Endothelial cell of umbilical vein (primary cell): ENCODE results near the gene HTR3A. TPM values are rescaled to one million over a fixed set of nuclear protein-coding genes. Genes with fewer than 3 reads are reported as not detected.

Experiments
- BruUV-seq: library from RNA; stranded (reverse); fragments of 400-500 nt; replicated peaks from 2 replicates; lab custom pipeline; 2021; lab: Mats Ljungman, UMichigan
- CTCF ChIA-PET: fragments of 300-600, 350-600 bp; sonication (Branson Sonifier 250); formaldehyde crosslinking; loops from one replicate; lab custom pipeline; 2021; ENCODE audit warnings: antibody characterized with exemption, inconsistent platforms; lab: Charles Lee
- POLR2A ChIA-PET: fragments of 300-600, 350-600 bp; sonication (Branson Sonifier 250); formaldehyde crosslinking; loops from one replicate; lab custom pipeline; 2021; ENCODE audit warnings: antibody characterized with exemption, inconsistent platforms; lab: Charles Lee
- DNase-seq: peaks from one replicate; pipeline ENCODE4 v3.0.0-alpha.2; 2011; ENCODE audit warnings: low read depth, low spot score
- FAIRE-seq: peaks from 2 replicates; lab custom pipeline; 2011; peaks lifted over from hg19 to GRCh38; lab: Jason Lieb, UNC
- H2AFZ ChIP-seq: 2 replicates; pipeline ENCODE4 v1.6.0; 2012; ENCODE audit warnings: low read depth, low read length, control low read depth, inconsistent platforms
- H3K27ac ChIP-seq: 2 replicates; pipeline ENCODE4 v1.5.1; 2011; ENCODE audit warnings: low read depth, mild to moderate bottlenecking, control low read depth, low read length, moderate library complexity; ENCODE audit not compliant: insufficient read depth
- H3K27me3 ChIP-seq, 2 experiments: 2 replicates each; pipeline versions ENCODE4 v1.6.0 to v1.6.1; 2011; ENCODE audit warnings: low read length in 2 of 2, mixed read lengths in 1 of 2; ENCODE audit not compliant: control insufficient read depth in 2 of 2, insufficient read depth in 2 of 2
- H3K36me3 ChIP-seq, 2 experiments: 2 replicates in 1 of 2; 3 replicates in 1 of 2; pipeline ENCODE4 v1.5.1; 2011; ENCODE audit warnings: low read length in 2 of 2, mild to moderate bottlenecking in 1 of 2, moderate library complexity in 1 of 2; ENCODE audit not compliant: control insufficient read depth in 2 of 2, insufficient read depth in 2 of 2; ENCODE audit errors: extremely low read depth in 1 of 2
- H3K4me1 ChIP-seq: 3 replicates; pipeline ENCODE4 v1.5.1; 2011; ENCODE audit warnings: mild to moderate bottlenecking, low read length; ENCODE audit not compliant: control insufficient read depth, insufficient read depth; ENCODE audit errors: extremely low read depth
- H3K4me2 ChIP-seq: 2 replicates; pipeline ENCODE4 v1.6.1; 2011; ENCODE audit warnings: low read length, control low read depth, mixed read lengths; ENCODE audit not compliant: insufficient read depth
- H3K4me3 ChIP-seq, 3 experiments: fragments of 200-600 bp in 1 of 3; sonication (generic), shearing (Covaris generic) in 1 of 3; replicated peaks in 1 of 3; 2 replicates each; pipeline ENCODE4 v1.5.1; 2011 to 2016; ENCODE audit warnings: control low read depth in 3 of 3, low read length in 3 of 3, mild to moderate bottlenecking in 2 of 3, inconsistent platforms in 1 of 3, low read depth in 1 of 3, moderate library complexity in 1 of 3; ENCODE audit not compliant: insufficient read depth in 1 of 3
- H3K79me2 ChIP-seq: 2 replicates; pipeline ENCODE4 v1.6.0; 2012; ENCODE audit warnings: low read length, inconsistent platforms; ENCODE audit not compliant: control insufficient read depth, insufficient read depth
- H3K9ac ChIP-seq: replicated peaks from 2 replicates; pipeline ENCODE3; 2011; ENCODE audit warnings: low read length, control low read depth; ENCODE audit not compliant: insufficient read depth; ENCODE audit errors: extremely low read depth
- H3K9me1 ChIP-seq: replicated peaks from 3 replicates; pipeline ENCODE4 v1.6.0; 2011; ENCODE audit warnings: mild to moderate bottlenecking, low read length; ENCODE audit not compliant: control insufficient read depth, insufficient read depth; ENCODE audit errors: extremely low read depth
- H3K9me3 ChIP-seq: replicated peaks from 2 replicates; pipeline ENCODE4 v1.5.1; 2012; ENCODE audit warnings: low read length, inconsistent platforms; ENCODE audit not compliant: control insufficient read depth, insufficient read depth
- H4K20me1 ChIP-seq: replicated peaks from 2 replicates; pipeline ENCODE3; 2011; ENCODE audit warnings: mild to moderate bottlenecking, low read length; ENCODE audit not compliant: control insufficient read depth, insufficient read depth; ENCODE audit errors: extremely low read depth
- CTCF ChIP-seq, 2 donors: IDR thresholded peaks; 1 replicate in 1 of 2; 2 replicates in 1 of 2; pipeline ENCODE4 v1.5.1; 2011; ENCODE audit warnings: low read length in 2 of 2, mild to moderate bottlenecking in 2 of 2, moderate library complexity in 2 of 2, control low read depth in 1 of 2, inconsistent platforms in 1 of 2, low read depth in 1 of 2; ENCODE audit not compliant: insufficient read depth in 1 of 2; ENCODE audit errors: extremely low read depth in 1 of 2
- JUN ChIP-seq: IDR thresholded peaks from 2 replicates; pipeline ENCODE4 v1.6.1; 2011; ENCODE audit warnings: borderline replicate concordance, low read depth; ENCODE audit not compliant: insufficient read length, insufficient read depth
- MYC ChIP-seq: IDR thresholded peaks from one replicate; pipeline ENCODE4 v1.6.1; 2011; ENCODE audit warnings: mild to moderate bottlenecking, low read depth, low read length
- POLR2AphosphoS5 ChIP-seq: IDR thresholded peaks from 2 replicates; pipeline ENCODE4 v1.6.1; 2012; ENCODE audit warnings: low read depth, mild to moderate bottlenecking, control low read depth, low read length, moderate library complexity; ENCODE audit not compliant: insufficient read depth
- dilution Hi-C: fragments of 300-500 bp; cut with MboI; formaldehyde crosslinking; loops from one replicate; pipeline ENCODE4 v1.15.0; 2019; ENCODE audit warnings: low sequenced_read_pairs; ENCODE audit not compliant: extremely low pct_ligation_motif_present
- intact Hi-C: fragments of 100-400 bp; cut with micrococcal nuclease; formaldehyde crosslinking; loops from one replicate; pipeline ENCODE4 v1.10.0; 2022
- polyA plus RNA-seq, 4 experiments: library from polyadenylated mRNA; depleted of rRNA in 3 of 4; stranded (reverse) in 3 of 4; unstranded in 1 of 4; fragments of >200 nt; gene quantifications; 2 replicates each; pipeline versions ENCODE4 v1.2.1 to v1.2.3, GENCODE V29; 2011 to 2012; ENCODE audit warnings: missing spikeins in 1 of 4
- total RNA-seq: library from RNA; stranded (reverse); gene quantifications from 2 replicates; pipeline ENCODE4 v1.2.3, GENCODE V29; 2021

The HTR3A gene
- total and polyA plus RNA-seq, 2 donors (not counting 3 experiments of a cell fraction or from before 2014, with no cell fraction given), result not detected

- POLR2A ChIA-PET, result no interaction called here
- intact Hi-C loops (loop anchor here (1.0 to 5.0 kb wide), 5 partner anchors 42 to 267 kb away; partner anchors contain the start of gene ZBTB16), dilution Hi-C loops (no loop called here)
- no peak overlapping the region for H3K9ac ChIP-seq
- no peaks in the 10 kb centered on the region for H3K9me1 ChIP-seq
- no peaks in the 10 kb centered on the region for H3K4me1 ChIP-seq
- BruUV-seq, result no TSS peak
- CTCF ChIA-PET, result interaction anchor here (0.5 to 19.6 kb wide), 23 partner anchors 12 to 284 kb away, joined by 3 to 539 read pairs (median 6); partner anchors contain the start of gene HTR3A
- no peak overlapping the region for H3K27ac ChIP-seq
- FAIRE-seq (peak; percentile 84), DNase-seq (peak; percentile 11)
- no peak for TF ChIP-seq JUN
- no peak for TF ChIP-seq MYC
- no peak for TF ChIP-seq POLR2AphosphoS5
- peak; percentile 50 to 69 for TF ChIP-seq CTCF (IDR thresholded peaks at IDR 0.05; ENCODE audit: extremely low read depth in 1 of 2, insufficient read depth in 1 of 2, low read depth in 1 of 2, low read length in 2 of 2)
- no peaks in the 10 kb centered on the region for H3K9me3 ChIP-seq
- H3K27me3 ChIP-seq, result peaks cover 2 to 4% of the 10 kb centered on the region in 2 experiments
- no peaks in the 10 kb centered on the region for H3K36me3 ChIP-seq
- H3K79me2 ChIP-seq, result no peaks in the 10 kb centered on the region
- no peak overlapping the region for H3K4me3 ChIP-seq
- H2AFZ ChIP-seq, result no peak overlapping the region
- no peaks in the 10 kb centered on the region for H4K20me1 ChIP-seq
- H3K4me2 ChIP-seq, result no peak overlapping the region
Measured at GRCh38 chr11:113994077-113994954, 19.4 kb downstream of the HTR3A start.
